GM19452 (cell line): Measurements from ENCODE around the gene OMA1.
A peak's percentile ranks its signal among the peaks of the same experiment; 100 is the strongest.
"Not testable (repeated sequence)": the region's sequence is repeated elsewhere in the genome, so short reads cannot be mapped to it uniquely, and the experiment has no call there.

Experiments
- ATAC-seq: cut with Tn5 transposase; IDR thresholded peaks from one replicate; pipeline ENCODE4 v1.9.1; 2021; ENCODE audit not compliant: unreplicated experiment

OMA1 gene

GRCh38 chr1:58574816-58575215, 28.3 kb upstream of the OMA1 start:
- ATAC-seq: no peak

- peak; percentile 92 for ATAC-seq
Measured at GRCh38 chr1:58573705-58574591, 27.4 kb upstream of the OMA1 start.

GRCh38 chr1:58573138-58573537, 26.6 kb upstream of the OMA1 start:
- no peak for ATAC-seq

DNA sequence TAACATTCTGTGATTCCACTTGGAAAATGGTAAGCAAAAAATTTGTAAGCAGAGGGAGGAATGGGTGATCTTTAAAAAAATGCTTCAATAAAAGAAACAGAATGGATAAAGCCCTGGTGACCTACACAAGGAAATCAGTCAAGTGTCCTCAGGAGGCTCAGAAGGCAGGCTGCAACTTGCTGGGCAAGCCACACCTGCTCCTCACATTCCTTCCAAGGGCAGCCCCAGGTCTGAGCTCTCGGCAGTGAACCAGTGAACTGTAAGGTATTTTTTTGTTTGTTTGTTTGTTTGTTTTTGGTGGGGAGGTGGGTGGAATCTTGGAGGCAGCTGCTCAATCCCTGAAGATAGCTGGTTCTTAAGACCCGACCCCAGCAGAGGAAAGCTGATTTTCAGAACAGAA, 26.2 kb upstream of the OMA1 start:
- ATAC-seq: no peak

- ATAC-seq: no peak
Measured at GRCh38 chr1:58571616-58572015, 25.1 kb upstream of the OMA1 start.

GRCh38 chr1:58570817-58571216, 24.3 kb upstream of the OMA1 start:
- ATAC-seq: no peak

DNA sequence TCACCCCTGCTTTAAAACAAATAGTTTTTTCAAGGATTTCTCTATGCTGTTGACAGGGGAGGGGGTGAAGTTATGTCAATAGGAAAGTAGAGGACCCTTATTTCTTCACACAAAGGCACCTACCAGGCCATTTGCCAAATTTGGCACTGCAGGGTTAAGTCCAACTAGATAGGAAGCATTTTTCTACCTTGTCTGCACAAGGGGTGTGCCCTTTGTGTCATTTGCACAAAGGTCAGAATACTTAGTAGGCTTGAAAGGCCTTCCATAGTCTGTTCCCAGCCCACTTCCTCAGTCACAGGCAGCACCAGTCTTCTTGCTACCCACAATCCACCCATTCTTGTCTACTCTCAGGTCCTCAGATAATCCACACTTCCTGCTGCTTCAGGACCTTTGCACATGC, 23.6 kb upstream of the OMA1 start:
- ATAC-seq: no peak

GRCh38 chr1:58568911-58569310, 22.4 kb upstream of the OMA1 start:
- ATAC-seq: no peak

DNA sequence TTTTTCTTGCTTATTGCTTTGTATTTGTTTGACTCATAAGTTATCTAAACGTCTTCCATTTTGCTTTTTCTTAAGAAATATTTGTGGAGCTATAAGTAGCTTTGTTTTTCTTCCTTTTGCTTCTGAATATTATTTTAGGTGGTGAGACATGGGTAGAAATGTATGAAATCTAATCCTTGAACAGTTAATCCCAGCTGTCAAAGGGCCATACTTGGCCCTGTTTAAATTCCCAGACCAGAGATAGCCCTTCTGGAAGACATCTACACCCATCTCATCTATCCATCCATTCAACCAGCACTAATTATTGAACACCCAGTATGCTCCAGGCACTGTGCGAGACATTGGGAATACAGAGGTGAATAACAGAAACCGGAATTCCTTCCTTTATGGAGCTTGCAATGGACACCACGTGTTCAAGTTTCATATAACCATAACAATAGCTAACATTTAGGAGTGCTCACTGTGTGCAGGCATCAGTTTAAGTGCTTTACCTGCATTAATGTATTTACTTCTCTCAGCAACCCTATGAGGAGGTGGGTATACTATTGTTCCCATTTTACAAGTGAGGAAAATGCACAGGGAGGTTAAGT, 21.8 kb upstream of the OMA1 start:
- ATAC-seq: no peak

- no peak for ATAC-seq
Measured at GRCh38 chr1:58566339-58566738, 19.8 kb upstream of the OMA1 start.

DNA sequence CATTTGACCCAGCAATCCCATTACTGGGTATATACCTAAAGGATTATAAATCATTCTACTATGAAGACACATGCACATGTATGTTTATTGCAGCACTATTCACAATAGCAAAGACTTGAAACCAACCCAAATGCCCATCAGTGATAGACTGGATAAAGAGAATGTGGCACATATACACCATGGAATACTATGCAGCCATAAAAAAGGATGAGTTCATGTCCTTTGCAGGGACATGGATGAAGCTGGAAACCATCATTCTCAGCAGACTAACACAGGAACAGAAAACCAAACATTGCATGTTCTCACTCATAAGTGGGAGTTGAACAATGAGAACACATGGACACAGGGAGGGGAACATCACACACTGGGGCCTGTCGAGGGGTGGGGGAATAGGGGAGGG, 17.2 kb upstream of the OMA1 start:
- not testable (repeated sequence) for ATAC-seq

DNA sequence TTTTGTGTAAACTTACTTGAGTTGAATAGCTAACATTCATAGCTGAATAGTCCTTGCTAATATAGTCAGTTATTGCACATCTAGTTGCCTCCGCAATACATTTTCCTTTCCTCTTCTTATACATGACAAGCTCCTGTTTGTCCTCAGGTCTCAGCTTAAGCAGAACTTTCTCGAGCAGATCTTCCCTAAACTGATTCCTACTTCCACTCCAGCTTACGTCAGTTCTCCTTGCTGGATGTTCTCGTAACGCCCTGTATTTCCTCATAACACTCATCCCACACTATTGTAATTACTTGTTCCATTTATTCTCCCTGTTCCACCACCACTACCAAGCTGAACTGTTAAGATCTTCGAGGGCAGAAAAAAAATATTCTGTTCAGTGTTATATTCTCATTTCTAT, 15.1 kb upstream of the OMA1 start:
- no peak for ATAC-seq

GRCh38 chr1:58555393-58555792, 8.9 kb upstream of the OMA1 start:
- no peak for ATAC-seq

- no peak for ATAC-seq
Measured at GRCh38 chr1:58551186-58552140, 4.9 kb upstream of the OMA1 start.

- not testable (repeated sequence) for ATAC-seq
Measured at GRCh38 chr1:58549291-58549690, 2.8 kb upstream of the OMA1 start.

DNA sequence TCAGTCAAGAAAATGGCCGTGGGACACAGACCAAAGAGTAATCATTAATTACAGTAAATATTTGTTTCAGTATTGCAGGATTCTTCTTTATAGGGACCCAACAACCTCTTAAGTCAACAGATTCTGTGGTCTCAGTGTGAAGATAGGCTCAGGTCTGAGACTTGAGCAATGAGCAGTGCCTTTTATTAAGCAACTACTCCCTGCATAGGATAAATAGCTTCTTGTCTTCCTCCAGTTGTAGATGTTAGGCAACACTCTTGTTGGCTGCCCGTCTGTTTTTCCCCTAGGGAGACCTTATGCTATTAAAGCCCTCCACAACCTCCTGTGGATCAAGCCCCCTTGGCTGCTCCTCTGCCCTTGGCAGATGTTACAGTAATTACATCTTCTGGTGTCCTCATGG, 1.8 kb upstream of the OMA1 start:
- no peak for ATAC-seq

DNA sequence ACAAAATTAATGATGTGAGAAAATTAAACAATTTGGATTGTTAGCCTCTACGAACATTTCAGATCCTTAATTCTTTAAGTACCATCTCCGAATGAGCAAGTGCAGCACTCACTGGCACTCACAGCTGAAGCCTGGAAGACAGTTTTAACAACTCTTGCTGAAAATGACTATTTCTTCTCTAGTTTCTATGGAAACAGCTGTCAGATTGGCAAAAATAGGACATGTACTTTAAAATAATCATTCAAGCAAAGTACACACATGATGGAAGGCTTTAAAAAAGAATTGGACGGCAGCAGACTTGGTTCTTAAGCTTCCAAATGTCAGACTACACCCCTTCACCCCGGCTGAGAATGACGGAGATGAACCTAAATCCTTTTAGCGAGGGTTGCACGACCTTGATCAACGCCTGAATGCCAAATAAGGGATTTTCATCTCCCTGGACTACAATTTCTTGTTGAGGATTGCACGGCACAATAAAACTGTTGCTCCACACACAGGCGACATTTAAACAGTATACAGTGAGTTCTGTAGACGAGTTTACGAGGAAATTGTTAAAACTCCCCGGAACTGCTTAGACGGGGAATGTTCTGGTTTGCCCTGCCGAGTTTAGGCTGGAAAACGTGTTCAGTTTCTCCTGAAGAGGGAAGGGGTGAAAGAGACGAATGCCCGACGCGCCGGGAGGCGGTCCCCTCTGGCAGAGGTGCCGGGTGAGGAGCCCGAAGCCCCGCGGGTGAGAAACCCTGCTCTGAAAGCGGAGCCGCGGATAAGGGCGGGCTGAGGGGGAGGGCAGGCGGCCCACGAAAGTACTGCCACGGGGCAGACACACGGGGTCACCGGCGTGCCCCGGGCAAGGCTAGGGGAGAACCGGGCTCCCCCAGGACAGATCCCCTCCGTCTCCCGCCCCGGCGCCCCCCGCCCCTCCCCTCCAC, 671 bp downstream of the OMA1 start:
- peak; percentile 57 for ATAC-seq

GRCh38 chr1:58543260-58543659, 3.3 kb downstream of the OMA1 start:
- no peak for ATAC-seq

- no peak for ATAC-seq
Measured at GRCh38 chr1:58539553-58539952, 7.0 kb downstream of the OMA1 start.

- no peak for ATAC-seq
Measured at GRCh38 chr1:58538821-58539220, 7.7 kb downstream of the OMA1 start.
